Mesodermal cell (in vitro differentiated cells): ENCODE measurements around the gene HSPA5.
"Not testable (repeated sequence)": the region's sequence is repeated elsewhere in the genome, so short reads cannot be mapped to it uniquely, and the experiment has no call there.

Source experiments
- H3K27ac ChIP-seq: 2 replicates; pipeline ENCODE4 v1.7.0; 2013; ENCODE audit warnings: mild to moderate bottlenecking, low read depth, low read length, moderate library complexity; ENCODE audit not compliant: severe bottlenecking
- H3K36me3 ChIP-seq: 2 replicates; pipeline ENCODE4 v1.7.1; 2013; ENCODE audit warnings: mild to moderate bottlenecking, low read length, moderate library complexity; ENCODE audit not compliant: control insufficient read depth, insufficient read depth
- H3K4me1 ChIP-seq: one replicate; pipeline ENCODE4 v1.7.1; 2013; ENCODE audit warnings: mild to moderate bottlenecking, low read length; ENCODE audit not compliant: insufficient read depth, control insufficient read depth, poor library complexity, severe bottlenecking
- H3K4me3 ChIP-seq: 2 replicates; pipeline ENCODE4 v1.7.0; 2013; ENCODE audit warnings: low read length, control low read depth, mild to moderate bottlenecking; ENCODE audit not compliant: insufficient read depth, poor library complexity, severe bottlenecking; ENCODE audit errors: extremely low read depth
- H3K9me3 ChIP-seq: 2 replicates; pipeline ENCODE4 v1.7.1; 2013; ENCODE audit warnings: mild to moderate bottlenecking, low read length, moderate library complexity; ENCODE audit not compliant: control insufficient read depth
- WGBS, 2 experiments: methylation state at CpG; one replicate each; pipeline ENCODE4 v1.1.5; 2013; ENCODE audit warnings: missing lambda C conversion rate in 2 of 2; ENCODE audit not compliant: insufficient coverage in 2 of 2; 5-methylcytosine and 5-hydroxymethylcytosine counted together

The HSPA5 gene

DNA sequence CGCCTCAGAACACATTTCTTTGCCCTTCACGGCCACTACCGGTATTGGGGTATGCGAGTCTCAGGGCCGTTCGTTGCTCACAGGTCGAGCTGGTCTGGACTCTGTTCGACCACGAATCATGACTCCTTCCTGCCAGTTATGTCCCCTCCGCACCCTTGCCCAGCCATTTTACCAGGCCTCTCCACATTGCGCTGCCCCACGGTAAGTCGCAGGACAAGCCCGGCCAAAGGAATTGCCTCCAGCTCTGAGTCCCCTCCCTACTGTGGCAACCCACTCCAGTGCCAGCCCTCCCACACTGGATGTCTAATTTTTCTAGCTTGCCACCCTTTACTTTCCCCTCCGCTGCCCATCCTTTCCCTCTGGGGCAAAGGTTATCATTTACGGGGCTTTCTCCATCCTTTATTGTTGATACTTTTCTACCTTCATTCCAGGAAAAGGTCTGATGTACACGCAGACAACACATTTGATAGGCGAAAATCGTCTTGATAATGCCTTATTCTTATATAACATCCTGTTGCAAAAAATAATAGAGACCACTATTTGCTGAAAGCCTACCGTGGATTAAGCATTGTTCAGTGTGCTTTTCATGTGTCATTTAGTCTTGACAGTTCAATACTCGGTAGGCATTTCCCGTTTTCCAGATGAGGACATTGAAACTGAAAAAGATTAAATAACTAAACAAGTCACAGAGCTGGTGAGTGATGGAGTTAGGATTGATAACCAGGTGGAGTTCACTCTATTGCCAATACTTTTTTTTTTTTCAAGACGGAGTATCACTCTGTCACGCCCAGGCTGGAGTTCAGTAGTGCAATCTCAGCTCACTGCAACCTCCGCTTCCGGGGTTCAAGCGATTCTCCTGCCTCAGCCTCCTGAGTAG is 958 bp upstream of the HSPA5 start:
- Histone ChIP-seq H3K36me3 (peaks cover 36% of the 10 kb centered on the region), H3K4me3 (peak overlapping the region; percentile 85), H3K9me3 (no peaks in the 10 kb centered on the region), H3K27ac (peak overlapping the region; percentile 98), H3K4me1 (peaks cover 19% of the 10 kb centered on the region)
- WGBS, 2 experiments: 30 to 35% methylated on average over 18 to 24 of the region's 27 CpGs

DNA sequence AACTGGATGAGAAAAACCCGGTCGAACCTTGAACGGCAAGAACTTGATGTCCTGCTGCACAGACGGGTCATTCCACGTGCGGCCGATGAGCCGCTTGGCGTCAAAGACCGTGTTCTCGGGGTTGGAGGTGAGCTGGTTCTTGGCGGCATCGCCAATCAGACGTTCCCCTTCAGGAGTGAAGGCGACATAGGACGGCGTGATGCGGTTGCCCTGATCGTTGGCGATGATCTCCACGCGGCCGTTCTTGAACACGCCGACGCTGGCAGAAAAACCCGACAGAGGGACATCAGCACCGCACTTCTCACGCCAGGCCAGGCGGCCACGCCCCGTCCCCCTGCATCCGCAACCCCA is 519 bp downstream of the HSPA5 start:
- Histone ChIP-seq H3K36me3 (peaks cover 51% of the 10 kb centered on the region), H3K27ac (peak overlapping the region; percentile 98), H3K4me1 (peaks cover 27% of the 10 kb centered on the region), H3K4me3 (peak overlapping the region; percentile 94), H3K9me3 (no peaks in the 10 kb centered on the region)
- 1% methylated on average over 22 to 25 of the region's 33 CpGs for WGBS, 2 experiments

DNA sequence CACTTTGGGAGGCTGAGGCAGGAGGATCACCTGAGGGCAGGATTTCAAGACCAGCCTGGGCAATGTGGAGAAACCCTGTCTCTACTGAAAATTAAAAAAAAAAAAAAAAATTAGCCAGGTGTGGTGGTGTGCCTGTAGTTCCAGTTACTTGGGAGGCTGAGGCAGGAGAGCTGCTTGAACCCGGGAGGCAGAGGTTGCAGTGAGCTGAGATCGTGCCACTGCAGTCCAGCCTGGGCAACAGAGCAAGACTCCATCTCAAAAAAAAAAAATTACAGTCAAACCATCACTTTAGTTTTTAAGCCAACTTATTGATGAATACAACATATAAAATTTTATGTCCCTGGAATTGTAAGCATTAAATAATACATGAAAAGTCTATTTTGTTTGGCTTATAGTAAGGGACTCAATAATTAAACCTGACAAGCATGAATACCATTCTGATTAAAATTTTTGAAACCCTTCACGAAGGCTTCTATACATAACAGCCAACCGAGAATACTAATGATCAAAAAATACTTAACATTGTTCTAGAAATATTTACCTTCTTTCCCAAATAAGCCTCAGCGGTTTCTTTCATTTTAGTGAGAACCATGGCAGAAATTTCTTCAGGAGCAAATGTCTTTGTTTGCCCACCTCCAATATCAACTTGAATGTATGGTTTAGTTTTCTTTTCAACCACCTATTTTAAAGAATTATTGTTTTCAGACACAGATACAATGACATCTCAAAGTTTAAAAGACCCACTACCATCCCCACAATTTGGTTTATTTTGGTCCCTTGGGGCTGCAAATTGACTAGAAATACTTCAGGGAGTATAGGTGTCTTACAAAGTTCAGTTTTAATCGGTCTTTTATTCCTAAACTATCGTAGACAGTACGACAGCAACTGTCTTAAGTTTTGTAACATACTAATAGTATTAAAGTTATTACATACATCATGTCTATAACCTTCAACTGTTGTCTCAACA is 1.2 kb downstream of the HSPA5 start:
- H3K4me1 ChIP-seq: peaks cover 31% of the 10 kb centered on the region
- peak overlapping the region; percentile 94 for H3K4me3 ChIP-seq
- WGBS, 2 experiments: 60% methylated on average over 5 of the region's 8 CpGs; no CpG with 5 or more reads in 1 of the 2 experiments
- peak overlapping the region; percentile 98 for H3K27ac ChIP-seq
- no peaks in the 10 kb centered on the region for H3K9me3 ChIP-seq
- H3K36me3 ChIP-seq: peaks cover 58% of the 10 kb centered on the region

DNA sequence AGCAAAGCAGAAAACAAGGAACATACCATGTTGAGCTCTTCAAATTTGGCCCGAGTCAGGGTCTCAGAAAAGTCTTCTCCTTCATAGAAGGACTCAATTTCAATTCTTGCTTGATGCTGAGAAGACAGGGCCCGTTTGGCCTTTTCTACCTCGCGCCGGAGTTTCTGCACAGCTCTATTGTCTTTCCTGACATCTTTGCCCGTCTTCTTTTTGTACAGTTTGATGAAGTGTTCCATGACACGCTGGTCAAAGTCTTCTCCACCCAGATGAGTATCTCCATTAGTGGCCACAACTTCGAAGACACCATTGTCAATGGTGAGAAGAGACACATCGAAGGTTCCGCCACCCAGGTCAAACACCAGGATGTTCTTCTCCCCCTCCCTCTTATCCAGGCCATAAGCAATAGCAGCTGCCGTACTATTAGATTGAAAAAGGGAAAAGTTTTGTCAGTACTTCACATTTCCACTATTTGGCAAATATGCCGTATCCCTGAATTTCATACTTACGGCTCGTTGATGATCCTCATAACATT is 2.2 kb downstream of the HSPA5 start:
- Histone ChIP-seq H3K27ac (no peak overlapping the region), H3K4me3 (peak overlapping the region; percentile 94), H3K4me1 (peaks cover 33% of the 10 kb centered on the region), H3K36me3 (peaks cover 61% of the 10 kb centered on the region), H3K9me3 (no peaks in the 10 kb centered on the region)
- WGBS, 2 experiments: 91 to 97% methylated on average over 9 to 11 of the region's 14 CpGs

DNA sequence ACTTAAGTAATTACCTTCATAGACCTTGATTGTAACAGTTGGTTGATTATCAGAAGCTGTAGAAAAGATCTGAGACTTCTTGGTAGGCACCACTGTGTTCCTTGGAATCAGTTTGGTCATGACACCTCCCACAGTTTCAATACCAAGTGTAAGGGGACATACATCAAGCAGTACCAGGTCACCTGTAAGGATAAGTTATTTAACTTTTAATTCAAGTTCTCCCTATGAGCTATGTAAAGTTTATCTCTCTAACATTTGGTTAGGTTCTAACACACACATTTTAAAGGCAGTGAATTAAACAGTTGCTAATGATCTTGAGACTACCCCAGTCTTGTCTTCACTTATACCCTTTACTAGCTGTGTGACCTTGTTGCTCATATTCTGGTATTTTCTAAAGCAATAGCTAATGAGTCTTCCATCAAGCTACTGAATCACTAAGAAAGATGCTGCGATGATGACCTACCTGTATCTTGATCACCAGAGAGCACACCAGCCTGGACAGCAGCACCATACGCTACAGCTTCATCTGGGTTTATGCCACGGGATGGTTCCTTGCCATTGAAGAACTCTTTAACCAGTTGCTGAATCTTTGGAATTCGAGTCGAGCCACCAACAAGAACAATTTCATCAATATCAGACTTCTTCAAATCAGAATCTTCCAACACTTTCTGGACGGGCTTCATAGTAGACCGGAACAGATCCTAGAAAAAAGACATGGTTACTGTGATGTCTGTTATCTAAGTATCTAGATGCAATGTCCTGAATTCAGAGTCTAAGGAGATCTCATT is 2.8 kb downstream of the HSPA5 start:
- Histone ChIP-seq H3K27ac (no peak overlapping the region), H3K4me3 (peak overlapping the region; percentile 94), H3K4me1 (peaks cover 35% of the 10 kb centered on the region), H3K36me3 (peaks cover 62% of the 10 kb centered on the region), H3K9me3 (no peaks in the 10 kb centered on the region)
- 90 to 97% methylated on average over 3 to 4 of the region's 7 CpGs for WGBS, 2 experiments

DNA sequence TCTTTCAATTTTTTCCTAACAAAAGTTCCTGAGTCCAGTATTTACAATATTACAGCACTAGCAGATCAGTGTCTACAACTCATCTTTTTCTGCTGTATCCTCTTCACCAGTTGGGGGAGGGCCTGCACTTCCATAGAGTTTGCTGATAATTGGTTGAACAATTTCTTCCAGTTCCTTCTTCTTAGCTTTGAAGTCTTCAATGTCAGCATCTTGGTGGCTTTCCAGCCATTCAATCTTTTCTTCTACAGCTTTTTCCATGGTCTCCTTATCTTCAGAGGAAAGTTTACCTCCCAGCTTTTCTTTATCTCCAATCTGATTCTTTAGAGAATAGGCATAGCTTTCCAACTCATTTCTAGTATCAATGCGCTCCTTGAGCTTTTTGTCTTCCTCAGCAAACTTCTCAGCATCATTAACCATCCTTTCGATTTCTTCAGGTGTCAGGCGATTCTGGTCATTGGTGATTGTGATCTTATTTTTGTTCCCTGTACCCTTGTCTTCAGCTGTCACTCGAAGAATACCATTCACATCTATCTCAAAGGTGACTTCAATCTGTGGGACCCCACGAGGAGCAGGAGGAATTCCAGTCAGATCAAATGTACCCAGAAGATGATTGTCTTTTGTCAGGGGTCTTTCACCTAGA is 4.5 kb downstream of the HSPA5 start:
- Histone ChIP-seq H3K4me3 (peak overlapping the region; percentile 94), H3K36me3 (peaks cover 74% of the 10 kb centered on the region), H3K4me1 (peaks cover 29% of the 10 kb centered on the region)
- H3K9me3 ChIP-seq, H3K27ac ChIP-seq: not testable (repeated sequence)
- WGBS, 2 experiments: no CpG with 5 or more reads among the region's 5 CpGs

DNA sequence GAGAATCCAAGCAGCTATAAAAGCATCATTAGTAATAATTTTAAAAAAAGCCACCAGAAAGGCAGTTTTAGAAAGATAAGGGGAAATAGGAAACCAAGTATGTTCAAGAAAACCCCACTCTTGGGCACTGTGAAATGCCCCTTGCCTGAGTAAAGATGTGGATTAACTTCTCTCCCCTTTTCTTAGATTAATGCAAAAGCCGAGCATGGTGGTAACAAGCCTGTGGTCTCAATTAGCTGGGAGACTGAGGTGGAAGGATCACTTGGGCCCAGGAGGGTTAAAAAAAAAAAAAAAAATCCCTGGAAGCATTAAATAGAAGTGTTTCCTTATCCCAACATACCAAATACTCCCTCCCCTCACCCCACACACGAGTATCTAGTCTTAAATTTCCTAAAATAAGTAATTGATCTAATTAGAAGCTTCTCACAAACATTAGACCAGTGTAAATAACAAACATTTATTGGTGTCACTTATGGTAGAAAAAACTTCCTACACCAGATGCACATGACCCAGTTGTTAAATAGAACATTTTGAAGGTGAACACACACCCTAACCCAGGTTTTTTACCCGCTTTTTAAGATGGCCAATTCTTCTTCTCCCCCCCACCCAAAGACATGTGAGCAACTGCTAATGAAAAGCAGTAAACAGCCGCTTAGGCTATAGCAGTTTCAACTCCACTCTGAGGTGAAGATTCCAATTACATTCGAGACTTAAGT is 5.2 kb downstream of the HSPA5 start:
- Histone ChIP-seq H3K27ac (peak overlapping the region; percentile 66), H3K4me1 (peaks cover 29% of the 10 kb centered on the region), H3K4me3 (peak overlapping the region; percentile 16), H3K9me3 (no peaks in the 10 kb centered on the region), H3K36me3 (peaks cover 80% of the 10 kb centered on the region)
- 90 to 92% methylated on average over 3 of the region's 5 CpGs for WGBS, 2 experiments

DNA sequence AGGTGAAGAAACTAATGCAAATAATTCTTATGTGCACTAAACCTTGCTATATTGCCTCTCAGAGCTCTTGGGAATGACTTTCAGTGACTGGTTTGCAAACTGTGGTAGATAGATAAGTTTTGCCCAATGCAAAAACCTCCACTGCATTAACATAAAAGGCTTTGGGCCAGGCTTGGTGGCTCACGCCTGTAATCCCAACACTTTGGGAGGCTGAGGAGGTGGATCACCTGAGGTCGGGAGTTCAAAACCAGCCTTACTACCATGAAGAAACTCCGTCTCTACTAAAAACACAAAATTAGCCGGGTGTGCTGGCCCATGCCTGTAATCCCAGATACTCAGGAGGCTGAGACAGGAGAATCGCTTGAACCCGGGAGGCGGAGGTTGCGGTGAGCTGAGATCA is 7.0 kb downstream of the HSPA5 start:
- Histone ChIP-seq H3K36me3 (peaks cover 77% of the 10 kb centered on the region), H3K4me1 (peaks cover 26% of the 10 kb centered on the region), H3K27ac (peak overlapping the region; percentile 89)
- not testable (repeated sequence) for H3K4me3 ChIP-seq, H3K9me3 ChIP-seq
- WGBS, 2 experiments: 92 to 100% methylated on average over 2 to 3 of the region's 8 CpGs

DNA sequence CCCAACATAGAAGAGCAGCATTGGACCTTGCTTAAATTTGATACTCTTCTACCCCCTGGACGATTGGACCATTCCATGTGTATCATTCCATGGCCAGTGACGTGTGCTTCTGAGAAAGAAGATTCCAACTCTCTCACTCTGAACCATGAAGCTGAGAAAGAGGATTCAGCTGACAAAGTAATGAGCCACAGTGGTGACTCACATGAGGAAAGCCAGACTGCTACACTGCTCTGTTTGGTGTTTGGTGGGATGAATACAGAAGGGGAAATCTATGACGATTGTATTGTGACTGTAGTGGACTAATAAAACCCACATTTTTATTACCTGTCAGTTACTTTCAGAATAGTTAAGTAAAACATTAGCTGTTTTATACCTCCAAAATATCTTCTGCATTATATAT is 7.5 kb downstream of the HSPA5 start:
- H3K4me1 ChIP-seq: peaks cover 24% of the 10 kb centered on the region
- peaks cover 73% of the 10 kb centered on the region for H3K36me3 ChIP-seq
- H3K27ac ChIP-seq: peak overlapping the region; percentile 89
- 40 to 79% methylated on average over 1 to 2 of the region's 3 CpGs for WGBS, 2 experiments
- H3K9me3 ChIP-seq: no peaks in the 10 kb centered on the region
- no peak overlapping the region for H3K4me3 ChIP-seq
